Measurements from ENCODE around the gene CPLX4.
"Not testable (repeated sequence)": the region's sequence is repeated elsewhere in the genome, so short reads cannot be mapped to it uniquely, and the experiment has no call there.

CPLX4 gene

GRCh38 chr18:59269563-59270119, 48.8 kb downstream of the CPLX4 start:
- no peak for DNase-seq (ENCODE audit: low spot score)

GRCh38 chr18:59268721-59269562, 49.5 kb downstream of the CPLX4 start:
- no peak for DNase-seq (ENCODE audit: low spot score)

GRCh38 chr18:59268127-59268720, 50.2 kb downstream of the CPLX4 start:
- no peak for DNase-seq (ENCODE audit: low spot score)

- DNase-seq (ENCODE audit: low spot score) = no peak
These were observed 50.8 kb downstream of the CPLX4 start for GRCh38 chr18:59267503-59268126.

GRCh38 chr18:59266886-59267502, 51.5 kb downstream of the CPLX4 start:
- no peak for DNase-seq (ENCODE audit: low spot score)

- no peak for DNase-seq (ENCODE audit: low spot score)
These were observed 52.0 kb downstream of the CPLX4 start for GRCh38 chr18:59266459-59266858.

GRCh38 chr18:59265974-59266369, 52.5 kb downstream of the CPLX4 start:
- no peak for DNase-seq (ENCODE audit: low spot score)

- no peak for DNase-seq (ENCODE audit: low spot score)
These were observed 53.0 kb downstream of the CPLX4 start for GRCh38 chr18:59265246-59265973.

GRCh38 chr18:59264651-59265245, 53.7 kb downstream of the CPLX4 start:
- DNase-seq (ENCODE audit: low spot score) = no peak

- no peak for DNase-seq (ENCODE audit: low spot score)
These were observed 54.3 kb downstream of the CPLX4 start for GRCh38 chr18:59264121-59264571.

- DNase-seq (ENCODE audit: low spot score) = no peak
These were observed 54.8 kb downstream of the CPLX4 start for GRCh38 chr18:59263661-59264060.

- not testable (repeated sequence) for DNase-seq (ENCODE audit: low spot score)
These were observed 56.2 kb downstream of the CPLX4 start for GRCh38 chr18:59262243-59262642.

GRCh38 chr18:59261842-59262241, 56.6 kb downstream of the CPLX4 start:
- not testable (repeated sequence) for DNase-seq (ENCODE audit: low spot score)

GRCh38 chr18:59255491-59255890, 63.0 kb downstream of the CPLX4 start:
- DNase-seq (ENCODE audit: low spot score) = not testable (repeated sequence)

GRCh38 chr18:59249199-59249774, 69.2 kb downstream of the CPLX4 start:
- DNase-seq (ENCODE audit: low spot score) = peak; percentile 57

- no peak for DNase-seq (ENCODE audit: low spot score)
These were observed 71.7 kb downstream of the CPLX4 start for GRCh38 chr18:59246796-59247195.

All from putamen (tissue), 1 donor.